Chondrocyte (in vitro differentiated cells): Measurements from ENCODE around the gene TREML2. TPM values are rescaled to one million over a fixed set of nuclear protein-coding genes. Genes with fewer than 3 reads are reported as not detected.

Experiments used
- DNase-seq: peaks from one replicate; pipeline ENCODE4 v3.0.0; 2021; ENCODE audit warnings: mixed read lengths, low spot score
- H3K27ac Mint-ChIP-seq: one replicate; pipeline ENCODE4 v1.8.0; 2021; ENCODE audit warnings: mild to moderate bottlenecking, moderate library complexity, mixed read lengths; ENCODE audit not compliant: unreplicated experiment
- H3K27me3 Mint-ChIP-seq: 2 replicates; pipeline ENCODE4 v1.8.0; 2021; ENCODE audit warnings: low read depth, mixed read lengths
- H3K36me3 Mint-ChIP-seq: 2 replicates; pipeline ENCODE4 v1.8.0; 2021; ENCODE audit warnings: low read depth, mixed read lengths
- H3K4me1 Mint-ChIP-seq: 2 replicates; pipeline ENCODE4 v1.8.0; 2021; ENCODE audit warnings: low read depth, mild to moderate bottlenecking, mixed read lengths
- H3K4me3 Mint-ChIP-seq: one replicate; pipeline ENCODE4 v1.8.0; 2021; ENCODE audit warnings: mild to moderate bottlenecking, moderate library complexity, mixed read lengths; ENCODE audit not compliant: unreplicated experiment
- H3K9me3 Mint-ChIP-seq: 2 replicates; pipeline ENCODE4 v1.8.0; 2021; ENCODE audit warnings: low read depth, mixed read lengths
- total RNA-seq: library from RNA; stranded (reverse); gene quantifications from 3 replicates; pipeline ENCODE4 v1.2.1, GENCODE V29; 2021
- TF ChIP-seq, protein P1 (sequence below): fragments of 200-600 bp; sonication (generic); IDR thresholded peaks from 2 replicates; pipeline ENCODE4 v1.5.0; 2021; ENCODE audit warnings: antibody characterized with exemption, mild to moderate bottlenecking, moderate library complexity

The TREML2 gene
- total RNA-seq, 1 donor from 2014 or later = not detected

GRCh38 chr6:41161851-41162552 is 38.9 kb downstream of the TREML2 start:
- Mint-ChIP-seq H3K27ac (no peak overlapping the region), H3K9me3 (no peaks in the 10 kb centered on the region), H3K4me1 (no peaks in the 10 kb centered on the region), H3K36me3 (peaks cover 2% of the 10 kb centered on the region), H3K27me3 (peaks cover 40% of the 10 kb centered on the region), H3K4me3 (no peak overlapping the region)
- TF ChIP-seq, protein P1, sequence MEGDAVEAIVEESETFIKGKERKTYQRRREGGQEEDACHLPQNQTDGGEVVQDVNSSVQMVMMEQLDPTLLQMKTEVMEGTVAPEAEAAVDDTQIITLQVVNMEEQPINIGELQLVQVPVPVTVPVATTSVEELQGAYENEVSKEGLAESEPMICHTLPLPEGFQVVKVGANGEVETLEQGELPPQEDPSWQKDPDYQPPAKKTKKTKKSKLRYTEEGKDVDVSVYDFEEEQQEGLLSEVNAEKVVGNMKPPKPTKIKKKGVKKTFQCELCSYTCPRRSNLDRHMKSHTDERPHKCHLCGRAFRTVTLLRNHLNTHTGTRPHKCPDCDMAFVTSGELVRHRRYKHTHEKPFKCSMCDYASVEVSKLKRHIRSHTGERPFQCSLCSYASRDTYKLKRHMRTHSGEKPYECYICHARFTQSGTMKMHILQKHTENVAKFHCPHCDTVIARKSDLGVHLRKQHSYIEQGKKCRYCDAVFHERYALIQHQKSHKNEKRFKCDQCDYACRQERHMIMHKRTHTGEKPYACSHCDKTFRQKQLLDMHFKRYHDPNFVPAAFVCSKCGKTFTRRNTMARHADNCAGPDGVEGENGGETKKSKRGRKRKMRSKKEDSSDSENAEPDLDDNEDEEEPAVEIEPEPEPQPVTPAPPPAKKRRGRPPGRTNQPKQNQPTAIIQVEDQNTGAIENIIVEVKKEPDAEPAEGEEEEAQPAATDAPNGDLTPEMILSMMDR = no peak
- no peak for DNase-seq

GRCh38 chr6:41161380-41161779 is 39.6 kb downstream of the TREML2 start:
- DNase-seq = no peak
- no peaks in the 10 kb centered on the region for H3K9me3 Mint-ChIP-seq
- H3K27me3 Mint-ChIP-seq = peaks cover 35% of the 10 kb centered on the region
- TF ChIP-seq, protein P1 = no peak
- H3K4me3 Mint-ChIP-seq = no peak overlapping the region
- no peak overlapping the region for H3K27ac Mint-ChIP-seq
- H3K4me1 Mint-ChIP-seq = no peaks in the 10 kb centered on the region
- H3K36me3 Mint-ChIP-seq = peaks cover 2% of the 10 kb centered on the region

GRCh38 chr6:41160933-41161332 is 40.0 kb downstream of the TREML2 start:
- no peaks in the 10 kb centered on the region for H3K9me3 Mint-ChIP-seq
- H3K4me1 Mint-ChIP-seq = no peaks in the 10 kb centered on the region
- no peak overlapping the region for H3K27ac Mint-ChIP-seq
- H3K36me3 Mint-ChIP-seq = peaks cover 2% of the 10 kb centered on the region
- peaks cover 31% of the 10 kb centered on the region for H3K27me3 Mint-ChIP-seq
- DNase-seq = no peak
- TF ChIP-seq, protein P1 = no peak
- no peak overlapping the region for H3K4me3 Mint-ChIP-seq

- Mint-ChIP-seq H3K4me1 (no peaks in the 10 kb centered on the region), H3K9me3 (no peaks in the 10 kb centered on the region), H3K36me3 (peaks cover 2% of the 10 kb centered on the region), H3K4me3 (no peak overlapping the region), H3K27ac (no peak overlapping the region), H3K27me3 (peaks cover 31% of the 10 kb centered on the region)
- no peak for DNase-seq
- TF ChIP-seq, protein P1 = no peak
Measured at GRCh38 chr6:41159415-41160082, 41.4 kb downstream of the TREML2 start.

GRCh38 chr6:41157323-41157722 is 43.6 kb downstream of the TREML2 start:
- no peak overlapping the region for H3K4me3 Mint-ChIP-seq
- TF ChIP-seq, protein P1 = no peak
- peaks cover 18% of the 10 kb centered on the region for H3K27me3 Mint-ChIP-seq
- no peak for DNase-seq
- H3K4me1 Mint-ChIP-seq = no peaks in the 10 kb centered on the region
- peaks cover 2% of the 10 kb centered on the region for H3K36me3 Mint-ChIP-seq
- no peaks in the 10 kb centered on the region for H3K9me3 Mint-ChIP-seq
- H3K27ac Mint-ChIP-seq = no peak overlapping the region
